Measurements from ENCODE around the gene CD44.

The CD44 gene

GRCh38 chr11:35237860-35238715 is 99.1 kb downstream of the CD44 start:
- H3K9ac ChIP-seq (ENCODE audit: insufficient read length), result no peak overlapping the region
- H3K27ac ChIP-seq, result no peak overlapping the region
- DNase-seq (ENCODE audit: low read depth, low spot score), result peak; percentile 52
- no peak overlapping the region for H3K4me3 ChIP-seq
- no peaks in the 10 kb centered on the region for H3K36me3 ChIP-seq (ENCODE audit: insufficient read depth, low read length)
- TF ChIP-seq EZH2 (IDR thresholded peaks at IDR 0.05), result no peak
- no peaks in the 10 kb centered on the region for H3K9me3 ChIP-seq (ENCODE audit: low read depth, low read length)

DNA sequence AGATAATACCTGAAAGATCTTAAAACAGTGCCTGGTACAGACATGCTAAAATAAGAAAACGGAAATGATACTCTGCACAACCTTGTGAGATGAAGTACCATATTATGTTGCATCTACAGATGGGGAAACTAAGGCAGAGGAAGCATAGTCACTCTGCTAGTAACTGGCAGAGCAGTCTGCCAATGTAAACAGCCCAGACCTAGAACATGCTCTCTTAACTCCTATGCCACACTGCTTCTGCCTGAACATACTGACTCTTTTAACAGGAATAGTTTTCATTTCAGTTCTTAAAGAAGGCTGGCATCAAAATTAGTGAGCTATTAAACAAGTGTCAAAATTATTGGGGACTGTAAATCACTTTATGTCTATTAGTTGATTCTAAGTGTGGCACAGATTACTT is 99.9 kb downstream of the CD44 start:
- H3K4me3 ChIP-seq, result no peak overlapping the region
- no peak overlapping the region for H3K27ac ChIP-seq
- DNase-seq (ENCODE audit: low read depth, low spot score), result no peak
- H3K9ac ChIP-seq (ENCODE audit: insufficient read length), result no peak overlapping the region
- TF ChIP-seq EZH2 (IDR thresholded peaks at IDR 0.05) (no peak), FOXP2 (optimal IDR thresholded peaks at IDR 0.05; ENCODE audit: control extremely low read depth, extremely low read length, insufficient read depth) (no peak), POLR2AphosphoS5 (IDR thresholded peaks at IDR 0.05; ENCODE audit: borderline replicate concordance, low read depth, low read length) (no peak)
- no peaks in the 10 kb centered on the region for H3K9me3 ChIP-seq (ENCODE audit: low read depth, low read length)
- no peaks in the 10 kb centered on the region for H3K36me3 ChIP-seq (ENCODE audit: insufficient read depth, low read length)

GRCh38 chr11:35239471-35240075 is 100.6 kb downstream of the CD44 start:
- Histone ChIP-seq H3K36me3 (ENCODE audit: insufficient read depth, low read length) (no peaks in the 10 kb centered on the region), H3K9me3 (ENCODE audit: low read depth, low read length) (no peaks in the 10 kb centered on the region), H3K4me3 (no peak overlapping the region), H3K27ac (no peak overlapping the region), H3K9ac (ENCODE audit: insufficient read length) (no peak overlapping the region)
- no peak for TF ChIP-seq POLR2AphosphoS5 (IDR thresholded peaks at IDR 0.05; ENCODE audit: borderline replicate concordance, low read depth, low read length)
- TF ChIP-seq EZH2 (IDR thresholded peaks at IDR 0.05), result no peak
- TF ChIP-seq FOXP2 (optimal IDR thresholded peaks at IDR 0.05; ENCODE audit: control extremely low read depth, extremely low read length, insufficient read depth), result no peak
- no peak for DNase-seq (ENCODE audit: low read depth, low spot score)

DNA sequence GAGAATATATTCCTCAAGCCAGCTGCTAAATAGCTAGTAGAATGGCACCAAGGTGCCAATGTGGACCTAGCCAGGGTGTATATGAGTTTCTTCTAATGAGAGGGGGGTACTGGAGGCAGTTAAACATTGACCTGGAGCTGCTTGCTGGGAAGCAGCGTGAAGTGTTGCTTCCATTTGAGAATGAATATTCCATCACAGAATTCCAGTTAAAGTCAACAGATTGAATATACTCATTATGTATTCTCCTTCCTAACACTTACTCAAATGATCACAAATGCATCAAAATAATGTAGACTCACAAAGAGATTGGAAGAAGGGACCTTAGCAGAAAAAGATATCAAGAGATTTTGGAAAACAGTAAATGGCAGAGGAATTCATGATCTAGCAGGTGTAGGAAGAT is 102.1 kb downstream of the CD44 start:
- Histone ChIP-seq H3K9ac (ENCODE audit: insufficient read length) (no peak overlapping the region), H3K27ac (no peak overlapping the region), H3K36me3 (ENCODE audit: insufficient read depth, low read length) (no peaks in the 10 kb centered on the region), H3K9me3 (ENCODE audit: low read depth, low read length) (no peaks in the 10 kb centered on the region), H3K4me3 (no peak overlapping the region)
- no peak for DNase-seq (ENCODE audit: low read depth, low spot score)
- TF ChIP-seq EZH2 (IDR thresholded peaks at IDR 0.05) (no peak), FOXP2 (optimal IDR thresholded peaks at IDR 0.05; ENCODE audit: control extremely low read depth, extremely low read length, insufficient read depth) (no peak), POLR2AphosphoS5 (IDR thresholded peaks at IDR 0.05; ENCODE audit: borderline replicate concordance, low read depth, low read length) (no peak)

DNA sequence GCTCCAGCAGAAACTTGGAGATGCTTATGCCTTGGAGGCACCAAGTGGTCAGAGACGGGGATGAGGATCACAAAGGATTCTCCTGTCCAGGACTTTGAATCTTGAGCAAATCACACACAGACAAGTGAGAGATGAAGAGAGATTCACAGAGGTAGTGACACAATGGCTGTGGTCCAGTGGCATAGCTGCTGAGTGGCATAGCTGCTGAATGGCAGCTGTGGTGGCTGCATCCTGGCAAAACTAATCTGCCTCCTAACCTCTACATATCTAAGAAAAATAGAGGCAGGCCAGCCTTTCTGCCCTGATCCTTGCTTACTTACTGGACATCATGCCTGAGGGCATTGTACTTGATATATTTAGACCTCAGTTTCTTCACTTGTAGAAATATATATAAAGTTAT is 102.6 kb downstream of the CD44 start:
- no peak overlapping the region for H3K27ac ChIP-seq
- DNase-seq (ENCODE audit: low read depth, low spot score), result no peak
- no peak overlapping the region for H3K9ac ChIP-seq (ENCODE audit: insufficient read length)
- no peaks in the 10 kb centered on the region for H3K9me3 ChIP-seq (ENCODE audit: low read depth, low read length)
- no peak overlapping the region for H3K4me3 ChIP-seq
- TF ChIP-seq FOXP2 (optimal IDR thresholded peaks at IDR 0.05; ENCODE audit: control extremely low read depth, extremely low read length, insufficient read depth), result no peak
- TF ChIP-seq EZH2 (IDR thresholded peaks at IDR 0.05), result no peak
- no peak for TF ChIP-seq POLR2AphosphoS5 (IDR thresholded peaks at IDR 0.05; ENCODE audit: borderline replicate concordance, low read depth, low read length)
- no peaks in the 10 kb centered on the region for H3K36me3 ChIP-seq (ENCODE audit: insufficient read depth, low read length)

DNA sequence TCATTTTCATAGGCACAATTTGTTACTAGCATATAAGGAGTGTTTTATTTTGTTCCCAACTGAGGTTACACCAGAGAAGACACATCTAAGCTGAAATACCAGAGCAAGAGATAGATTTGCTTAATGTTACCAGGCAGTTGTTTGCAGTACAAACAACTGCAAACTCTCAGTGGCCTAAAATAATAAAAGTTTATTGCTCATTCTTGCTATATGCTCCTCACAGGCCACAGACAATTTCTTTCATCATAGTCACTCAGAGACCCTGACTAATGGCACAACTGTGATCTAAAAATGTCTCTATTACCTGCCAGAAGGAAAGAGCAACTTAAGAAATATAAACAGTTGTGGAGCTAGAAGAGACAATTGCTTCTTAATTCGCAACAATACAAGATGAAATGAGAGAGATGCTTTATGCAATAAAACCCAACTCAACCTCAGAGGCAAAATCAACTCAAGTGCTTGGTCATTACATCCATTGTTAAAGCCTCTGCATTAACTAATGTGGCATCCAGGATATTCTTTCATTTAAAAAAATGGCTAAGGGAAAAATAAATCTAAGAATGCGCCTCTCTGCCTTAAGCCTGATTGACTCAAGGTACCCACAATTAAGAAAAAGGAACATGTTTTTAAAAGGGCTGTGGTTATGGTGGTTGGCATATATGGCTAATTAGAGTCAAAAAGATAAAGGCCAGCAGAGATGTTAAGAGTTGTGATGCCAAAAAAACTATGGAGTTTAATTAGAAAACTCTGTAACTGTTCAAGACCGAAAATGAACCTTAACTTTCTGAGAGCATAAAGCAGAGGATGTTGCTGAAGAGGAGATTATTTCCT is 103.7 kb downstream of the CD44 start:
- no peak for TF ChIP-seq POLR2AphosphoS5 (IDR thresholded peaks at IDR 0.05; ENCODE audit: borderline replicate concordance, low read depth, low read length)
- TF ChIP-seq FOXP2 (optimal IDR thresholded peaks at IDR 0.05; ENCODE audit: control extremely low read depth, extremely low read length, insufficient read depth), result no peak
- TF ChIP-seq EZH2 (IDR thresholded peaks at IDR 0.05), result no peak
- Histone ChIP-seq H3K9ac (ENCODE audit: insufficient read length) (no peak overlapping the region), H3K4me3 (no peak overlapping the region), H3K36me3 (ENCODE audit: insufficient read depth, low read length) (no peaks in the 10 kb centered on the region), H3K9me3 (ENCODE audit: low read depth, low read length) (no peaks in the 10 kb centered on the region), H3K27ac (no peak overlapping the region)
- no peak for DNase-seq (ENCODE audit: low read depth, low spot score)

GRCh38 chr11:35243774-35244173 is 104.8 kb downstream of the CD44 start:
- Histone ChIP-seq H3K9ac (ENCODE audit: insufficient read length) (no peak overlapping the region), H3K36me3 (ENCODE audit: insufficient read depth, low read length) (no peaks in the 10 kb centered on the region), H3K9me3 (ENCODE audit: low read depth, low read length) (no peaks in the 10 kb centered on the region), H3K27ac (no peak overlapping the region), H3K4me3 (no peak overlapping the region)
- TF ChIP-seq FOXP2 (optimal IDR thresholded peaks at IDR 0.05; ENCODE audit: control extremely low read depth, extremely low read length, insufficient read depth) (no peak), POLR2AphosphoS5 (IDR thresholded peaks at IDR 0.05; ENCODE audit: borderline replicate concordance, low read depth, low read length) (no peak), EZH2 (IDR thresholded peaks at IDR 0.05) (no peak)
- no peak for DNase-seq (ENCODE audit: low read depth, low spot score)

DNA sequence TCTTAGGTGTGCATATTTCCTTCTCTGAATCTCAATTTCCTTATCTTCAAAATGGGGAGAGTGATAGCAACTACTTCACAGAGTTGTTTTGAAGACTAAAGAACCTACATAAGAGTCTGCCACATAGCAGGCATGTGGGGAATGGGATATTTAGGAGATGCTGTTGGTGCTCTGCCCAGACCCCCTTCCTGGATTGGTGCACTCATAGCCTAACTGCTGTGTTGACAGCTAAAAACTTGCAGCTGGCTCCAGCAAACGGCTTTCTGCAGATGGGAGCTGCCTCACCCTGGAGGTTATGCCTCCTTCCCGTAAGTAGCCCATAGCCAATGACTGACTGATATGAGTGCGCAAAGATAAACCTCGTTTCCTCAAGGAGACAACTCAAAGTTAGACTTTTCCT is 106.1 kb downstream of the CD44 start:
- Histone ChIP-seq H3K4me3 (no peak overlapping the region), H3K36me3 (ENCODE audit: insufficient read depth, low read length) (no peaks in the 10 kb centered on the region), H3K9me3 (ENCODE audit: low read depth, low read length) (no peaks in the 10 kb centered on the region), H3K9ac (ENCODE audit: insufficient read length) (no peak overlapping the region), H3K27ac (no peak overlapping the region)
- DNase-seq (ENCODE audit: low read depth, low spot score), result no peak
- TF ChIP-seq FOXP2 (optimal IDR thresholded peaks at IDR 0.05; ENCODE audit: control extremely low read depth, extremely low read length, insufficient read depth) (no peak), POLR2AphosphoS5 (IDR thresholded peaks at IDR 0.05; ENCODE audit: borderline replicate concordance, low read depth, low read length) (no peak), EZH2 (IDR thresholded peaks at IDR 0.05) (no peak)

Measured in SK-N-MC (cell line).